Aortic smooth muscle cell (primary cell): ENCODE measurements around the gene BNC1. TPM values are rescaled to one million over a fixed set of nuclear protein-coding genes. Genes with fewer than 3 reads are reported as not detected.

Experiments used
- total RNA-seq: library from RNA; depleted of rRNA; stranded (reverse); fragments of >200 nt; gene quantifications from 2 replicates; pipeline ENCODE4 v1.2.3, GENCODE V29; 2014

Gene BNC1
- total RNA-seq: 0.06 and 0.13 TPM in 2 replicates

DNA sequence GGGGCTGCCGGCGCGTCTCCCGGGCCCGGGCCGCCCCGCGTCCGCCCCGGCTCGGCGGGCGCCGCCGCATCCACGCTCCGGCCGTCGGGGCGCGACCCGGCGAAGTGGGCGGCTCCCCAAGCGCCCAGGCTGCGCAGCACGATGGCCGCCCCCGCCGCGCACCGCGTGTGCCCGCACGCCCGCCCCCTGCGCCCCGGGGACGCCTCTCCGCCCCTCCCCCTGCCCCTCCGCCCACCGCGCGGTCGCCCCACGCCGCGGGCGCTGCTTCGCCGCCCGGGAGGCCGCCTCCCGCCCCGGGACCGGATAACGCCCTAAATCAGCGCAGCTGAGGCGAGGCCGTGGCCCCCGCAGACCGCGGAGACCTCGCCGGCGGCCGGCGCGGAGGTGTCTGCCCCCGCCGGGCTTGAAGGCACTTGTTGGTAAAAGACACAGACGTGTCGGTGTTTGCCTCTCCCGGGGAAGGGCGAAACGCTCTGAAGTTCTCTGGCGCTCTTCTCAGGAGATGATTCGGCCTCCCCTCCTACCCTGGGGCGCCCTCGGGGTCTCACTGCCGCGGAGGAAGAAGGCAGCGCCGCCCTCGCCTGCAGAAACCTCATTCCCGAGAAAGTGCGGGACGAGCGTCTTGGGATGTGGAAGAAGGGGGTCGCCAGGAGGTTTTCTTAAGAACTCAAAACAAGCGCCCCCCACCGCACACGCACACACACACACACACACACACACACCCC lies at the start of gene BNC1:
TSS of gene BNC1 (minus strand) at position 106 of the 725 bp plus-strand sequence. CDS start at position 70, 36 bp downstream.

DNA sequence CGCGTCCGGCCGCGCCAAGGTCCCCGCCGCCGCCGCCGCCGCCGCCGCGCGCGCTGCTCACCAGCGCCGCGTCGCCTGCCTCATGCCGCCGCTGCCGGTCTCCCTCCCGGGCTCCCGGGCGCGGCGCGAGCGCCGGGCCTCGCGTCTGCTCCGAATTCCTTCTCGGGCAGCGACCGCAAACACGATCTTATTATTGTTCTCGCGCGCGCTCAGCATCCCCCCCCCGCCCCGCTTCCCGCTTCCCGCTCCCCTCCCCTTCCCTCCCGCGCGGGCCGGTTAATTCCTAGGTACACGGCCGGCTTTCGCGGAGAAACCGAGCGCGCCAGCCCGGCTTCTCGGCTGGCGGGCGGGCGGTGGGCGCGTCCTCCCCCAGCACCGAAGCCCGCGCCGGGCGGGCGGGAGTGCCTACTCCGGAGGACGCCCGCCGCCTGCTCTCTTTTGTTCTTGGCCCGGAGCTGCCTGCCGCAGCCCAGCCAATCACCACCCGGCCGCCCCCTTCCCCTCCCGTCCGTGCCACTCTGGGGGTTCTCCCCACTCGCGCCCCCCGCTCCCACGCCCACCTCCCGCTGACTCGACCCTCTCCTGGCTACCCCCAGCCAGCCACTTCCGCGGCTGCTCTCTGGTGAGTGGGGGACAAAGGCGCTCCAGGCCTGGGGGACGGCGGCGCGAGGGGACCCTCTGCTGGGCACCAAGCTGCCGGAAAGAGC lies 76.7 kb downstream of the BNC1 start, which contains the start of gene HDGFL3:
TSS of gene HDGFL3 (minus strand) at position 164 of the 707 bp plus-strand sequence. CDS start 409 bp downstream, outside the sequence.

Other genes starting within 250 kb of the BNC1 start
- 101 and 113 TPM in 2 replicates for gene BTBD1, start 217.4 kb downstream of the BNC1 start, total RNA-seq
- gene TM6SF1, start 177.0 kb downstream of the BNC1 start, total RNA-seq: 0.50 and 0.92 TPM in 2 replicates
- 34.5 and 51.4 TPM in 2 replicates for gene HDGFL3, start 76.8 kb downstream of the BNC1 start, total RNA-seq
- not detected in 2 replicates for gene SH3GL3, start 162.7 kb upstream of the BNC1 start, total RNA-seq